Measurements from ENCODE around the gene CTDP1. TPM values are rescaled to one million over a fixed set of nuclear protein-coding genes. Genes with fewer than 3 reads are reported as not detected.
"Not testable (repeated sequence)": the region's sequence is repeated elsewhere in the genome, so short reads cannot be mapped to it uniquely, and the experiment has no call there.

CTDP1 gene
- total RNA-seq, 1 donor from 2014 or later: 29.1 TPM

DNA sequence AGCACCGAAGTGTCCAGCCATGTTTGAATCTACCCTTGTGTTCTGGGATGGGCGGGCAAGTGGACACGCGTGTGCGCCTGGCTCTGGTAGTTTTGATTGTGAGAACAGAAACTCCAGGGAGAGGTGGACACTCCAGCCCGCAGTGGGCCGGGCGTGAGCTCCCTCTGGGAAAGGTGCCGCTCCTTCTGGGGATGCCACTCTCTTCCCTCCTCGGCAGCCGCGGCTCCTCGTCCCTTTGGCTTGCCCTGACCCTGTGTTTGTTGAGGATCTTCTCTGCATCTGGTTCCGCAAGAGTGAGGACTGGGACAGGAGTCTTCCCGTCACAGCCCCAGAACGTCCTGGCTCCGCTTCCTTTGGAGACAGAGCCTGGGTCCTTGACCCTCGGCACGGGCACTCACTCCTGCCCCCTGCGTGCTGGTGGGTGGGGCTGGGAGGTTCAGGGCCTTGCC is 1.3 kb downstream of the CTDP1 start:
- intact Hi-C loops (cut with micrococcal nuclease): no loop called here

DNA sequence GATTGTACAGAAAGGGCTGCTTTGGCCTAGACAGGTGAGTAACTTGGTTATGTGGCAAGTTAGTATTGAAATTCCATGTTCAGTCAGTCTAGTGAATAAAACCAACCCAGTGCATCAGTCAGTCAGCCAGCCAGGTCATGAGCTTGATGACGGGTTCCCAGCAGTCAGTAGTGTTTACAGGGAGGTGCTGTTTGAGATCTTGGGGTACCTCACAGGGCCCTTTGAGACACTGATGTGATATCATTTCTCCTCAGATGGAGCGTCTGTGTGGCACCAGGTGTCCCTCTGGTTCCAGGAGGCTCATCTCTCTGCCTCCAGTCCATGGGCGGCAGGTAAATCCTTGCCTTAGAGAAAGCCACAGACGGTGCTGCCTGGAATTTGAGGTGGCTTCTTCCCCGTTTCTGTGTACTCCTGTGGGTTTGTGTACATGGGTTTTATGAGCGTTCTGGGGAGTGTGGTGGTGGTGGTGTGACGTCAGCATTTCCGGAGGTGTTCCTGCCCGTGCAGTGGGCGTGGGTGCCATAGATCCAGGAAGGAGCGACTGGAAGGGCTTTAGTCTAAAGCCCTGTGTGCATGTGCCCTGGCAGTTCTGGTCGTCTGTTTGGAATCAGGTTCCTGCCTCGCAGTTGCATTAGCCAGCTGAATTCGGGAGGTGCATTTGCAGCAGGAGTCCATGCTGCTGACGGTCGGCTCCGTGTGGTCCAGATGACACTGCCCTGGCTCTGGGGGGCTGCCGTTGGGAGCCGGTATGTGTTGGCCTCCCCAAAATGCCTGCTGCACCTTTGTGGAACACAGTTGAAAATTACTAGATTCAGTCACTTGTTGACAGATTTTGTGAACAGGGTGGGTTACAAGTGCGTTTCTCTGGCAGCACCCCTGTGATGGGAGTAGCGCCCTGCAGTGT is 2.1 kb downstream of the CTDP1 start:
- intact Hi-C loops (cut with micrococcal nuclease): no loop called here

DNA sequence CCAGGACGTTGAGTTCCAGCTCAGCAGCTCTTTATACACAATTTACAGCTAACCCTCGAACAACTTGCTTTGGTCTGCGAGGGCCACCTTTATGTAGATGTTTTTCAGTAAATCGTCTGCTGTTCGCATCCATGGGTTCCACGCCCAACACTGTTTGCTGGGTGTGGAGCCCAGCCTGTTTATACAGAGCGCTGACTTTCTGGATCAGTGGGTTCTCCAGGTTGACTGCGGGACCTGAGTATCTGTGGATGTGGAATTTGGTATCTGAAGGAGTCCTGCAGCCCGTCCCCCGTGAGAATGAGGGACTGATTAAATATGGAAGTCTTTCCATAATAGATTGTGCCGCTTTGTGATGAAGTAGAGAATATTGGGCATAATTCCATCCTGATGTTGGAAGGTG is 2.9 kb downstream of the CTDP1 start:
- intact Hi-C loops (cut with micrococcal nuclease): no loop called here

DNA sequence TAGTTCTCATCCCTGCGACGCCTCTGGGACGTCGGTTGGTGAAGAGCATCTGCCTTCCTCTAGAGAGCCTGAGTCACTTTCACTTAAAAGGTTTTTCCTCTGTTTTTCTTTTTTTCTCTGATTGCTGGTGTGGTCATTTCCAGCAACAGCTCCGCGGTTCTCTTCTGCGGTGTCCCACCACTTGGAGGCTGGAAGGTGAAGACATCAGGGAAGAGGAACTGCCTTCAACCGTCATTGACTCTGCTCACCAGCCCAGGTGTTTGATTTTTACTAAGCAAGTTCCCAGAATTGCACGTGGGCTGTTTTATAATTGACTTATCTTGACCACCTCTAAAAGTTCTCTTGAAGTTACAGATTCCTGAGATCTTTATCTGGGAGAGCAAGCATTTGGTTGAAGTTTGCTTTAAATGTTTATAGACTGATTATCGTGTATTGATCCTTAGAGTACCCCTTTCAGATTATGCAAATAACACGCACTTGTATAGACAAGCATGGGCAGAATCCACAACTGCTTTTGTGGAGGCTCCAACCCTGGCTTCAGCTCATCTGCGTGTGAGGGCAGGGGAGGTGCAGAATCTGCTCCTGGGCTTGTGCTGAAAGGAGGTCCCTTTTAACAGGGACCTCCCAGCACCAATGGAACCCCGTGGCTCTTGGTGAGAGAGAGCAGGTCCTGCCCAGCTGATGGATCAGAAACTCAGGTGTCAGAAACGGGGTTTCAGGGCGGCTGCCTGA is 3.5 kb downstream of the CTDP1 start:
- intact Hi-C loops (cut with micrococcal nuclease): no loop called here

DNA sequence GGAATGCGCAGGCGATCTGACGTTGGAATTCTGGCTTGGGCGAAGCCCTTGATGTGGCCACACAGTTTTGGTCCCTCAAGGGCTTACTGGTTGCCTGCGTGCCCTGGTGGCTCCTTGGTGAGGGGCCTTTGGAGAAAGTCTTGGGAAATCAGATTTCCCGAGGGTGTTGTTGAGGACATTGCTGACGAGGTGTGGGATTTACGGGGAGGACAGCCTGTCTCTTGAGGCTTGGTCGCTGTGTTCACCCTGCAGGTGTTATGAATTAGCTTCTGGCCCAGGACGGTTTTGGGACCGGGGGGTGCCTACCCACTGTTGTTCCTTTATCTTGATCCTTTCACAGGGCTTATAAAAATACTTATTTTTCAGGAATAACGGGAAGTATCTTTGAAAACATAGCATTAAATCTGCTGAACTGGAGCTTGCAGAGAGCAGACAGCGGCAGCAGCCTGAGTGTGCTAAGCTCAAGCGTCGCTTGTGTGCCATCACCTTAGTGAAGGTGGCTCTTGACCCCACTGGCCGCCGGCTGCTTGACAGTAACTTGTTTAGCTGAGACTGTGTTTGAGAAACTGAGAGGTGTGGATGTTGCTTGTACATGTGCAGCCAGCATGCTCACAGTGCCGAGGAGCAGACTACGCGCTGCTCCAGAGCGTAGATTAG is 4.2 kb downstream of the CTDP1 start:
- intact Hi-C loops (cut with micrococcal nuclease): no loop called here

DNA sequence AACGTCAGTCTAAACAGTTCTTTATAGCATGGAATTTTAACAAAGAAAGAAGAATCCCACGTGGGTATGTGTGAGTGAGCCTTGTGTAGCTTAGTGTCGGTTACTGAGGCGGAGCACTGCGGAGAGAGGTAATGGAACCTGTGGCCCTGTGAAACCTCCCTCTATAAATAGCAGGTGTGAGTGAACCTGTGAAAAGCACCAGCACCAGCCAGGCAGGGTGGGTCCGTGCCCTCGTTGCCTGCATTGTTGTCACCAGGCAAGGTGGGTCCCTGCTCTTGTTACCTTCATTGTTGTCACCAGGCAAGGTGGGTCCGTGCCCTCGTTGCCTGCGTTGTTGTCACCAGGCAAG is 4.7 kb downstream of the CTDP1 start:
- intact Hi-C loops (cut with micrococcal nuclease): no loop called here

DNA sequence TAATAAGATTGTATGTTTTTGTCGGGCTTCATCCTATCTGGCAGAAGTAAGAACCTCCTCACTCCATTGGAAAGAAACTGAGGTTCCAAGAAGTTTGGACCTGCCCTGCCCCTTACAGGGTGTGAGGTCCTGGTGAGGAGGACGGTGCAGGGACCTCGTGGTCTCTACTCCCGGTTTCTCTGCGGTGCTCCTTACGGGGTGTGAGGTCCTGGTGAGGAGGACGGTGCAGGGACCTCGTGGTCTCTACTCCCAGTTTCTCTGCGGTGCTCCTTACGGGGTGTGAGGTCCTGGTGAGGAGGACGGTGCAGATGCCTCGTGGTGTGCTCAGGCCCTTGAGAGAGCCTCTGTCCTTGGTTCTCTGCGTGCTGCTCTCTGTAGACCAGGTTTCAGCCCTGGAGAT is 5.2 kb downstream of the CTDP1 start:
- intact Hi-C loops (cut with micrococcal nuclease): no loop called here

DNA sequence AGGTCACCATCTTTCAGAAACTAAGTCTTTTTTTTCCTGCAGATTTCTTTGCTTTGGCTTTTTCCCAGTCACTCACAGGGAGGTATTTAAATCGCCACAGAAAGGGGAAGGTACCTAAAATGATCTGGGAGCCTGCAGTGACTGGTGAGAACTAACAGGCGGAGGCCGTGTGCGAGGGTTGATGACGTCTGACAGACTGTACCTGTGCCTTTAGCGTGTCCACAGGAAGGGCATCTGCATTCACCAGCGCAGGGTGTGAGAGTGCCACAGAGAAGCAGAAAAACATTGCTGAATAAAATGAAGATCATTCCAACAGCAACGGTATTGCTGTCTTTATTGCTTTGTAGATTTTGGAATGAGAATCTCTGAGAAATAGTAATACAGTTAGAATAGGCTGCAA is 5.7 kb downstream of the CTDP1 start:
- intact Hi-C loops (cut with micrococcal nuclease): no loop called here

DNA sequence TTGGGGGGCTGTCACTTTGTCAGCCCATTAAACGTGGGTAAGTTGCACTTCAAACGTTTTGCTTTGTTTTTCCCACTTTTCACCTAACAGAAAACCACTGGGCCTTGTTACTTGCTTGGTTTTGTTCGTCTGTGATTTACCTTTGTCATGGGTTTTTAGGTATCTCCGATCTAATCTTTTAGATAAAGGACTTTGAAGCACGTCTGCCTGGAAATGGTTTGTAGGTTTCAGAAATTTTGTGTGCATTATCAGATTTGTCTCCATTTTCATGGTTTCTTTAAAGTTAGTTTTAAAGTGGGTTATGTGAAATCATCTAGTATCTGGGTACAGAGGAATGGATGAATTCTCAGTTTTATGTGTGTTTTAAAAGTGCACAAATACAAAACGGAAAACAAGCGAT is 6.4 kb downstream of the CTDP1 start:
- intact Hi-C loops (cut with micrococcal nuclease): no loop called here

DNA sequence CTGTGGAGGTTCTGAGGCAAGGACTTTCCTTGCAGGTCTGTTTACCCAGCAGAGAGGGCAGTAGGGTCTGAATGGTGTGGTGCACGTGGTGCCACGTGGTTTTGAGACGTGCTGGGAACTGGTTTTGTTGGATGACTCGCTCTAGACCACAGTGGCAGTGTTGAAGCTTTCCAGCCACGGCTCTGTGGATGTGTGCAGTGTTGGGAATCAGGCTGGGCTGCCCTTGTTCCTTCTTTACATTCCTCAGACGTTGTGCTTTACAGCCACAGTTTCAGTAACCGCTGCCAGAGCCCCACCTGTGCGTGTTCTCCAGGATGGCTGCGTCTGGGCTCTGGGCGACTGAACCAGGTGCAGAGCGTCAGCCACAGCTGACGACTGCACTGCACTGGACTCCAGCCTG is 8.2 kb downstream of the CTDP1 start:
- intact Hi-C loops (cut with micrococcal nuclease): no loop called here

DNA sequence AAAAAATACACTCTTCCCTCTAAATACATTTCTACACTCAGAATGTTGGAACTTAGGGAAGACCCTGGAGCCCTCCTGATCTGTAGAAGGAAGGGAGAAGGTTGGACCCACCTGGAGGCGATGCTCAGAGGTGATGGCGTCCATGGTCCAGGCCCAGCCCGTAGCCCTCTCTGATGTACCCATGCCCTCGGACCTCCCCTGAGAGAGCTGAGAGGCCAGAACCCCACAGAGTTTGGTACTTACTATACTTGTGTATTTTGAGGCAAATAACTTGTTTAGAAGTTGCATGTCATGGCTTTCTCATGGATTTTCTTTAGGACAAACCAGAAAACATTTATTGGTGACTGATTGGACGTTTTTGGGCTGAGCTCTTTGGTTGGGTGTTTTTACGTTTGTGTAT is 10.5 kb downstream of the CTDP1 start:
- intact Hi-C loops (cut with micrococcal nuclease): no loop called here

DNA sequence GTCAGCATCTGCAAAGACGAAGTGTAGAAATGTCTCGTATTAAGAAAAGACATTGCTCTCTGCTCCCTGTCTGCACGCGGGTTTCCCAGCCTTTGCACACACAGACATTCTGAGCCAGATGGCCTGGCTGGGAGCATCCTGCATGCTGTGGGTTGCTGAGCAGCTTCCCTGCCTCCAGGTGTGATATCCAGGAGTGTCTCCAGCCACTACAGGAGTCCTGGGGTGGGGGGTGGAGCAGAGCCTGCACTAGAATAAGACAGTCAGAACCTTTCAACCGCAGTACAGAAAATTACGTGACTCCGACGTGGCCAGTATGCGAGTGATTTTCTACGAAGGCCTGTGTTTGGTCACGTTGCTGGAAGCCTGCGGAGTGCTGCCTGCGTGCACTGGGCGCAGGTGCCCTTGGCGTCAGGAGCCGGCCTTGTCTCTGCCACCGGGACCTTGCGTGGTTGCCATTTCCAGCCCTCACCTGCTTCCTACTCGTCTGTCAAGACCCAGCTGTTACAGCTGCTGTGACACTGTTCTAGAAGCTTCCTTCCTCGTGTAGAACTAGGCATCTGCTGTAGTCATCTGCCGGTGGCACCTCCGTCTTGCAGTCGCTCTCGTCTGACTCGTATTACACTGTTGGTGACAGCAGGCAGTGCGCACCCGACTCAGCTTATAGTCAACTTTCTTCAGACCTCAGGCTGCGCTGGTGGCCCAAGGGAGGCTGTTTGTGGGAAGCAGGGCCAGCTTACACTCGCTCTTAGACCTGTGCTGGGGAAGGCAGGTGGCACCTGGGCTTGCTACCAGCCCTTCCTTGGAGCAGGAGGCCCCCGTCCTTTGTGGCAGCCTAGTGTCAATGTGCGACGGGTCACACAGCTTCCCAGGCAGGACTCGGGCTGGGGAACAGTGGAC is 11.2 kb downstream of the CTDP1 start:
- intact Hi-C loops (cut with micrococcal nuclease): no loop called here

DNA sequence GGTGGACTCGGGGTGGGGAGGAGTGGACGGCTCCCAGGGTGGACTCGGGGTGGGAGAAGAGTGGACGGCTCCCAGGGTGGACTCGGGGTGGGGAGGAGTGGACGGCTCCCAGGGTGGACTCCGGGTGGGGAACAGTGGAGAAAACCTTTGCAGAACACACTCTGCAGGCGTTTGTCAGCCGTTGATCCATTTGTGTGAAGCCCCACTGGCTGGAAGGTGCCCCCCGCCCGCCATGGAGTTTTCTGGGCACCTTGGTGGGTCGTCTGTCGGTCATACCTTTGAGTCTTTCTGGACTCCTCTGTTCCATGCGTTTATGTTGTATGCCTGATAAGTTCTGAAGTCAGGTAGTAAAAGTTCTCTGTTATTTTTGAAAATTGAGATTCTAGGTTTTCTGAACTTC is 12.5 kb downstream of the CTDP1 start:
- intact Hi-C loops (cut with micrococcal nuclease): no loop called here

DNA sequence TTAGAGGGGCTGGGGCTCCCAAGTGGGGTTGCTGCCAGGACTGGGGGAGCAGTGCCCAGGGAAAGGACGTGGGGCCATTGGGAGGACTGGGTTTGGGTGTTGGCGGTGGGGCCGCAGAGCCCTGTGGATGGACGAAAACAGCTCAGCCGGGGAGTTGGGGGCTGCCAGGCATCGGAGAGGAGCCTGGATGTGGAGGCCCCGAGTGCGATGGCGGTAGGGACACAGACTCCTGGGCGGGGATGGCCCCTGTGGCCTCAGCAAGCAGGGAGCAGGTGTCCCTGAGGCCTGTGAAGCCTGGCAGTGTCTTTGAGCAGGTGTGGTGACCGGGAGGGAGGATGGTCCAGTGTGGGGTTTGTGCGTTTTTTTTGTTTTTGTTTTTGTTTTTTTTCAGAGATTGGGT is 13.3 kb downstream of the CTDP1 start:
- intact Hi-C loops (cut with micrococcal nuclease): no loop called here

DNA sequence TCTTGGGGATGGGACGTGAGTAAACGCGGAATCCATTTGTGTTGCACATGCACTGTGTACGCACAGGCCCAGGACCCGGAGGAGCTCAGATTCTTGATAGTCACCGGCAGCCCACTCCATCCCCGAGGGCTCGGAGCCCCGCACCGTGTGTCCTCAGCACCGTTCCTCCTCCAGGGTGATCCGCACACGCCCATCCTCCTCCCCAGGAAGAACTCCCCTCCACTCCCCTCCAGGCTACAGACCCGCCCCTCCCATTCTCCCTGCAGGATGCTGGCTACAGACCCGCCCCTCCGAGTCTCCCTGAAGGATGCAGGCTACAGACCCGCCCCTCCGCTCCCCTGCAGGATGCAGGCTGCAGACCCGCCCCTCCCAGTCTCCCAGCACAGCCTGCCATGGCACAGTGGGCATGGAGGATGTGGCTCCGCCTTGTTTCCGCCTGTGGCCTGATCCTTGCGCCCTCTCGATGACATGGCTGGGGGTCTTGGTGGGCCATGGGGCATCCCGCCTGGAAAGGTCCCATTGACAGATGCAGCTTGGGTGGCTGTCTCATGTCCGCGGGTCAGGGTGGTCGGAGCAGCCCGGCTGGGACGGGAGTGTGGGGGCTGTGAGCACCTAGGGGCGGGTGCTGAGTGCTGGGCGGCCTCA is 14.1 kb downstream of the CTDP1 start:
- intact Hi-C loops (cut with micrococcal nuclease): no loop called here

DNA sequence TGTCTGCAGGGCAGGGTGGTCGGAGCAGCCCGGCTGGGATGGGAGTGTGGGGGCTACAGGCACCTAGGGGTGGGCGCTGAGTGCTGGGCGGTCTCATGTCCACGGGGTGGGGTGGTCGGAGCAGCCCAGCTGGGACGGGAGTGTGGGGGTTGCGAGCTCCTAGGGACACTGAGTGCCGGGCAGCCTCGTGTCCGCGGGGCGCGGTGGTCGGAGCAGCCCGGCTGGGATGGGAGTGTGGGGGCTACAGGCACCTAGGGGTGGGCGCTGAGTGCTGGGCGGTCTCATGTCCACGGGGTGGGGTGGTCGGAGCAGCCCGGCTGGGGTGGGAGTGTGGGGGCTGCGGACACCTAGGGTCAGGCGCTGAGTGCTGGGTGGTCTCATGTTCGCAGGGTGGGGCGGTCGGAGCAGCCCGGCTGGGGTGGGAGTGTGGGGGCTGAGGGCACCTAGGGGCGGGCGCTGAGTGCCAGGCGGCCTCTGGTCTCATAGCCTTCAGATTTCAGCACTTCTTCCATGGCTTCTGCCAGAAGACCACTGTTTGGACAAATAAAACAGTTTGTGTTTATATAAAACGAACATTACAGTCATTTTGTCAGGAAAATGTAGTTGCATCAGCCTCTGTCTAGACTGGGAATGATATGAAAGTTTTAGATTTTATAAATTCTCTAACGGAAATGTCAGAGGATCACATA is 14.7 kb downstream of the CTDP1 start:
- intact Hi-C loops (cut with micrococcal nuclease): not testable (repeated sequence)

DNA sequence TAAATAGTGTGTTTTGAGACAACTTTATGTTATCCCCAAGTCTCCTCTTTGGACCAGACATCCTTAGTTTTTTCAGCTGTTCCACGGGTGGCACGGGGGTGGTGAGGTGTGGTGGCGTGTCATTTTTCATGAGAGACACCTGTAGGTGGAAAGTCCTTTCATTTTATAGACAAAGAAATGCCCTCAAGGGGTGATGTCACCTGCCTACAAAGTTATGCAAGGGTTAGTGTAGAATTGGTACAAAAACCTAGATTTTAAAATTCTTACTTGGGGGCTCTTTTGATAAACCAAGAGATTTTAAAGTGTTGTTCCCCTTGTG is 15.3 kb downstream of the CTDP1 start:
- intact Hi-C loops (cut with micrococcal nuclease): no loop called here

DNA sequence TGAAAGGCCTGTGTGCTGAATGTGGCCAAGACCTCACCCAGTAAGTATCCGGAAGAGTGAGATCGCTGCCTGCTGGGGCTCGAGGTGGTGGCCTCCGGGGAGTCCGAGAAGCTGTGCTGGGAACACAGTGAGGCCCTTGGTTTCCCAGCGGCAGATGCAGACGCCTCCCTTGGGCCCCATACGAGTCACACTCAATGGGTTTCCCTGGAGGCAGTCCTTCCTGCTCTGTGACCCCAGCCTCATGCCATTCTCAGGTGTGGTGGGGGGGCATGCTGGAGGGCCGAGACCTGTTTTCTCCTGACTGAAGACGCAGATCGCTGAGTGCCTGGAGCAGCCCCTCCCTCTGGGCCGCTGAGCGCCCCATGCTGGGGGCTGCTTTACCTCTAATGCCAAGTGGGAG is 15.7 kb downstream of the CTDP1 start:
- intact Hi-C loops (cut with micrococcal nuclease): no loop called here

DNA sequence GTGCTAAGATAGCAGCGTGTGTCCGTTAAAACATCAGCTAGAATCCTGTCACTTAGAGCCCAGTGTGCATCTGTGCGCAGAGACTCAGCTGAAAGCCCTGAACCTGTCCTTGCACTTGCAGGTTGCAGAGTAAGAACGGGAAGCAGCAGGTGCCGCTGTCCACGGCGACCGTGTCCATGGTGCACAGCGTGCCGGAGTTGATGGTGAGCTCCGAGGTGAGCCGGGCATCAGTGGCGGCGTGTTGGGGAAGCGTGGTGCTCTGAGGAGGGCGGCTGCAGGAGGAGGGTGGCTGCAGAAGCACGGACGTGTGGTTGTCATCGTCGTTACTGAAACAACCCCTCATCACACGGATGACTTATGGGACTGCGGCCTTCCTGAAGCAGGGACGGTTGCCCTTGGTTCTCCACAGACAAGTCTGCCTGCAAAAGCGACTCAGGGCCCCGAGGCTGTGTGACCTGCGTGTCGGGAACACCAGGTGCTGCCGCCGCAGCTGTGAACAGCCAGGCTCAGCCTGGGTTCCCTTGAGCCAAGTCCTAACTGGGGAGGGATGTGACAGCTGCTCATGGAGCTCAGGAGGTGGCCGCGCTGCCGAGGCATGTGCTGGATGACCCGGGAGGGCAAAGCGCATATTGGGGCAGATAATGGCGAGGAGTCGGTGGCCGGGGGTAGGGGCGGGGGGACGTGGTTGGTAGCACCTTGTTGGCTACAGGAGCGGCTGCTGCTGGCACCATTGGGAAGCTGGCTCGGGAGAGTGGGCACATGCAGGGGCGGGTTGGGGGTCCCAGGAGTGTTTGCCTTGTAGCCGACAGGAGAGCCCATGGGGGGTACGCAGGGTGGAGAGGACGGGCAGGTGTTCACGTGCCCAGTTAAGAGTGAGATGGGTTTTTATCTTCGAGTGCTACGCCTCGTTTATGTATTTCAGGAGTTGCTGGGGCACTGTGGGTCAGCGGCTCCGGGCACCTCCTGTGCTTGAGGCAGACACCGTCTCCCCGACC is 16.6 kb downstream of the CTDP1 start:
- intact Hi-C loops (cut with micrococcal nuclease): no loop called here

Measured in T-helper 2 cell treated with Interferon-gamma antibody and Interleukin-4, amounts not matched to agents 100 ng/mL and 5 ng/mL, for 36 hours (primary cell).